Measurements from ENCODE around the gene TSPAN33.
"Not testable (repeated sequence)": the region's sequence is repeated elsewhere in the genome, so short reads cannot be mapped to it uniquely, and the experiment has no call there.

Gene TSPAN33

GRCh38 chr7:129173861-129174260 lies 29.4 kb downstream of the TSPAN33 start:
- DNase-seq: not testable (repeated sequence)

GRCh38 chr7:129176916-129177710 lies 32.6 kb downstream of the TSPAN33 start:
- DNase-seq: no peak

- no peak for DNase-seq
Observed at GRCh38 chr7:129184981-129185670, 40.6 kb downstream of the TSPAN33 start.

- DNase-seq: no peak
Observed at GRCh38 chr7:129186749-129187260, 42.3 kb downstream of the TSPAN33 start.

GRCh38 chr7:129187681-129188371 lies 43.3 kb downstream of the TSPAN33 start:
- DNase-seq: no peak

- no peak for DNase-seq
Observed at GRCh38 chr7:129188372-129188891, 43.9 kb downstream of the TSPAN33 start, which contains the start of gene SMO. TSS of gene SMO (plus strand) at chr7:129188633. CDS start at chr7:129189152, 519 bp downstream.

GRCh38 chr7:129188892-129189660 lies 44.6 kb downstream of the TSPAN33 start:
- DNase-seq: no peak

GRCh38 chr7:129189661-129190310 lies 45.3 kb downstream of the TSPAN33 start:
- no peak for DNase-seq

GRCh38 chr7:129191272-129191671 lies 46.8 kb downstream of the TSPAN33 start:
- DNase-seq: no peak

- no peak for DNase-seq
Observed at GRCh38 chr7:129193892-129194291, 49.4 kb downstream of the TSPAN33 start.

- DNase-seq: no peak
Observed at GRCh38 chr7:129197771-129198170, 53.3 kb downstream of the TSPAN33 start.

GRCh38 chr7:129199406-129199805 lies 54.9 kb downstream of the TSPAN33 start:
- no peak for DNase-seq

- no peak for DNase-seq
Observed at GRCh38 chr7:129202058-129202777, 57.7 kb downstream of the TSPAN33 start.

GRCh38 chr7:129203050-129203741 lies 58.7 kb downstream of the TSPAN33 start:
- DNase-seq: no peak

GRCh38 chr7:129205126-129205818 lies 60.8 kb downstream of the TSPAN33 start:
- DNase-seq: no peak

GRCh38 chr7:129205987-129206785 lies 61.7 kb downstream of the TSPAN33 start:
- DNase-seq: no peak

- no peak for DNase-seq
Observed at GRCh38 chr7:129208667-129209066, 64.2 kb downstream of the TSPAN33 start.

- no peak for DNase-seq
Observed at GRCh38 chr7:129209067-129209926, 64.8 kb downstream of the TSPAN33 start.
